Jurkat, Clone E6-1 (cell line): ENCODE results near the gene SMAD3.

Experiments used
- DNase-seq: peaks from one replicate; pipeline ENCODE4 v3.0.0-alpha.2; 2011; ENCODE audit warnings: low read depth, low spot score
- H3K4me3 ChIP-seq: 2 replicates; pipeline ENCODE4 v1.5.1; 2011; ENCODE audit warnings: mild to moderate bottlenecking, low read length, control low read depth, moderate library complexity

SMAD3 gene

GRCh38 chr15:67166280-67167009, 101.0 kb downstream of the SMAD3 start:
- H3K4me3 ChIP-seq, result no peak overlapping the region
- no peak for DNase-seq

- DNase-seq, result no peak
- H3K4me3 ChIP-seq, result no peak overlapping the region
Observed at GRCh38 chr15:67167091-67167490, 101.7 kb downstream of the SMAD3 start.

- H3K4me3 ChIP-seq, result no peak overlapping the region
- DNase-seq, result no peak
Observed at GRCh38 chr15:67168694-67169093, 103.3 kb downstream of the SMAD3 start.

- no peak for DNase-seq
- no peak overlapping the region for H3K4me3 ChIP-seq
Observed at GRCh38 chr15:67170143-67170925, 104.9 kb downstream of the SMAD3 start.

- no peak overlapping the region for H3K4me3 ChIP-seq
- no peak for DNase-seq
Observed at GRCh38 chr15:67171471-67171870, 106.1 kb downstream of the SMAD3 start.

GRCh38 chr15:67172172-67172571, 106.8 kb downstream of the SMAD3 start:
- no peak overlapping the region for H3K4me3 ChIP-seq

GRCh38 chr15:67173005-67173404, 107.6 kb downstream of the SMAD3 start:
- no peak for DNase-seq

More at GRCh38 chr15:67172172-67172571, 106.8 kb downstream of the SMAD3 start:
- DNase-seq, result no peak

GRCh38 chr15:67173786-67174185, 108.4 kb downstream of the SMAD3 start:
- no peak overlapping the region for H3K4me3 ChIP-seq
- no peak for DNase-seq

More at GRCh38 chr15:67173005-67173404, 107.6 kb downstream of the SMAD3 start:
- H3K4me3 ChIP-seq, result no peak overlapping the region

- H3K4me3 ChIP-seq, result no peak overlapping the region
- no peak for DNase-seq
Observed at GRCh38 chr15:67174446-67174845, 109.0 kb downstream of the SMAD3 start.

- DNase-seq, result no peak
- H3K4me3 ChIP-seq, result no peak overlapping the region
Observed at GRCh38 chr15:67174864-67175573, 109.6 kb downstream of the SMAD3 start.

- no peak for DNase-seq
- no peak overlapping the region for H3K4me3 ChIP-seq
Observed at GRCh38 chr15:67175643-67176071, 110.3 kb downstream of the SMAD3 start.

- no peak overlapping the region for H3K4me3 ChIP-seq
- no peak for DNase-seq
Observed at GRCh38 chr15:67176195-67176971, 111.0 kb downstream of the SMAD3 start.

GRCh38 chr15:67177752-67178151, 112.3 kb downstream of the SMAD3 start:
- no peak overlapping the region for H3K4me3 ChIP-seq
- no peak for DNase-seq

GRCh38 chr15:67178569-67179210, 113.3 kb downstream of the SMAD3 start:
- H3K4me3 ChIP-seq, result no peak overlapping the region
- DNase-seq, result no peak

GRCh38 chr15:67179411-67179995, 114.1 kb downstream of the SMAD3 start:
- H3K4me3 ChIP-seq, result no peak overlapping the region
- no peak for DNase-seq

- no peak for DNase-seq
- no peak overlapping the region for H3K4me3 ChIP-seq
Observed at GRCh38 chr15:67180035-67180434, 114.6 kb downstream of the SMAD3 start.

GRCh38 chr15:67180514-67181191, 115.3 kb downstream of the SMAD3 start:
- DNase-seq, result no peak
- no peak overlapping the region for H3K4me3 ChIP-seq

GRCh38 chr15:67181221-67181639, 115.8 kb downstream of the SMAD3 start:
- DNase-seq, result no peak

More at GRCh38 chr15:67181221-67181639, 115.8 kb downstream of the SMAD3 start:
- no peak overlapping the region for H3K4me3 ChIP-seq
